Neuronal stem cell (in vitro differentiated cells): ENCODE results near the gene EVI5L.

Experiments
- DNase-seq: peaks from one replicate; pipeline ENCODE4 v3.0.0-alpha.2; 2013; ENCODE audit warnings: low spot score
- H2AFZ ChIP-seq: one replicate; pipeline ENCODE4 v1.6.1; 2013; ENCODE audit warnings: mild to moderate bottlenecking, low read length, inconsistent platforms
- H2AK5ac ChIP-seq: 2 replicates; pipeline ENCODE4 v1.6.1; 2013; ENCODE audit warnings: low read depth, mild to moderate bottlenecking, inconsistent platforms, low read length, moderate library complexity, mixed read lengths
- H2BK120ac ChIP-seq: 2 replicates; pipeline ENCODE4 v1.6.1; 2013; ENCODE audit warnings: low read depth, mild to moderate bottlenecking, inconsistent platforms, low read length, moderate library complexity, mixed read lengths
- H2BK12ac ChIP-seq: one replicate; pipeline ENCODE4 v1.6.1; 2013; ENCODE audit warnings: low read length, inconsistent platforms
- H2BK15ac ChIP-seq: 2 replicates; pipeline ENCODE4 v1.6.1; 2013; ENCODE audit warnings: mild to moderate bottlenecking, low read length, inconsistent platforms, mixed read lengths
- H2BK5ac ChIP-seq: one replicate; pipeline ENCODE4 v1.6.1; 2013; ENCODE audit warnings: inconsistent platforms, mild to moderate bottlenecking, low read length, moderate library complexity
- H3K14ac ChIP-seq: one replicate; pipeline ENCODE4 v1.6.1; 2013; ENCODE audit warnings: low read length, inconsistent platforms
- H3K18ac ChIP-seq: 2 replicates; pipeline ENCODE4 v1.6.1; 2013; ENCODE audit warnings: low read length, inconsistent platforms
- H3K23ac ChIP-seq: 2 replicates; pipeline ENCODE4 v1.6.1; 2013; ENCODE audit warnings: low read depth, mild to moderate bottlenecking, mixed read lengths, low read length, inconsistent platforms; ENCODE audit not compliant: poor library complexity
- H3K27ac ChIP-seq: replicated peaks from 3 replicates; pipeline ENCODE4 v1.5.1; 2013; ENCODE audit warnings: low read length, inconsistent platforms
- H3K27me3 ChIP-seq, 3 experiments: 2 replicates each; pipeline ENCODE4 v1.6.1; 2013; ENCODE audit warnings: low read length in 3 of 3, mild to moderate bottlenecking in 2 of 3, inconsistent platforms in 1 of 3, low read depth in 1 of 3, mixed read lengths in 1 of 3, moderate library complexity in 1 of 3; ENCODE audit not compliant: control insufficient read depth in 3 of 3, insufficient read depth in 3 of 3
- H3K36me3 ChIP-seq, 2 donors: replicated peaks in 1 of 2; 2 replicates each; pipeline ENCODE4 v1.6.1; 2013; ENCODE audit warnings: low read length in 2 of 2; ENCODE audit not compliant: control insufficient read depth in 2 of 2, insufficient read depth in 2 of 2
- H3K4ac ChIP-seq: 2 replicates; pipeline ENCODE4 v1.6.1; 2013; ENCODE audit warnings: inconsistent platforms, mild to moderate bottlenecking, low read length, moderate library complexity
- H3K4me1 ChIP-seq, 2 donors: 1 replicate in 1 of 2; 2 replicates in 1 of 2; pipeline ENCODE4 v1.6.1; 2013; ENCODE audit warnings: low read length in 2 of 2, low read depth in 1 of 2; ENCODE audit not compliant: control insufficient read depth in 2 of 2, insufficient read depth in 1 of 2
- H3K4me2 ChIP-seq: one replicate; pipeline ENCODE4 v1.6.1; 2013; ENCODE audit warnings: mild to moderate bottlenecking, low read length, inconsistent platforms; ENCODE audit not compliant: insufficient read depth, poor library complexity, severe bottlenecking
- H3K4me3 ChIP-seq, 2 donors: 2 replicates each; pipeline ENCODE4 v1.5.1; 2013; ENCODE audit warnings: low read length in 2 of 2, mild to moderate bottlenecking in 2 of 2, inconsistent platforms in 1 of 2, moderate library complexity in 1 of 2
- H3K79me1 ChIP-seq: one replicate; pipeline ENCODE4 v1.6.1; 2013; ENCODE audit warnings: low read depth, mild to moderate bottlenecking, inconsistent platforms, low read length, moderate library complexity
- H3K9ac ChIP-seq: one replicate; pipeline ENCODE4 v1.6.1; 2013; ENCODE audit warnings: mild to moderate bottlenecking, low read depth, low read length, inconsistent platforms; ENCODE audit not compliant: poor library complexity
- H3K9me3 ChIP-seq, 2 donors: replicated peaks in 1 of 2; 2 replicates each; pipeline versions ENCODE3 to v1.6.1; 2013; ENCODE audit warnings: low read length in 2 of 2, mild to moderate bottlenecking in 2 of 2, inconsistent platforms in 1 of 2, low read depth in 1 of 2, mixed read lengths in 1 of 2, moderate library complexity in 1 of 2; ENCODE audit not compliant: control insufficient read depth in 2 of 2, insufficient read depth in 1 of 2
- H4K8ac ChIP-seq: one replicate; pipeline ENCODE4 v1.6.1; 2013; ENCODE audit warnings: low read depth, mild to moderate bottlenecking, inconsistent platforms, low read length, moderate library complexity
- H4K91ac ChIP-seq: one replicate; pipeline ENCODE4 v1.6.1; 2013; ENCODE audit warnings: low read length, low read depth, mild to moderate bottlenecking, inconsistent platforms; ENCODE audit not compliant: poor library complexity
- WGBS, 2 donors: extraction: QIAGEN DNeasy Blood & Tissue Kit; methylation state at CpG; one replicate each; pipeline ENCODE4 v1.1.7; 2013; ENCODE audit warnings: missing lambda C conversion rate in 2 of 2, mixed read lengths in 1 of 2; ENCODE audit not compliant: insufficient read length in 2 of 2, insufficient replicate concordance in 1 of 2; ENCODE audit errors: extremely low coverage in 2 of 2; 5-methylcytosine and 5-hydroxymethylcytosine counted together

Gene EVI5L

GRCh38 chr19:7877249-7877836, 47.3 kb downstream of the EVI5L start:
- H3K27ac ChIP-seq = no peak overlapping the region
- H3K4me3 ChIP-seq = no peak overlapping the region
- H2AFZ ChIP-seq = no peak overlapping the region
- peaks cover 3% of the 10 kb centered on the region for H3K79me1 ChIP-seq
- H3K4me2 ChIP-seq = no peak overlapping the region
- H3K14ac ChIP-seq = no peak overlapping the region
- H2BK15ac ChIP-seq = no peak overlapping the region
- no peak overlapping the region for H2BK12ac ChIP-seq
- peaks cover 10 to 16% of the 10 kb centered on the region in 2 donors for H3K4me1 ChIP-seq
- H3K4ac ChIP-seq = no peak overlapping the region
- no peak overlapping the region for H2BK120ac ChIP-seq
- H3K18ac ChIP-seq = no peak overlapping the region
- WGBS, 2 donors = no CpG with 5 or more reads among the region's 6 CpGs
- H3K27me3 ChIP-seq = no peaks in the 10 kb centered on the region
- no peak overlapping the region for H3K9ac ChIP-seq
- no peak overlapping the region for H4K8ac ChIP-seq
- H2AK5ac ChIP-seq = no peak overlapping the region
- no peaks in the 10 kb centered on the region for H3K9me3 ChIP-seq
- H3K23ac ChIP-seq = no peak overlapping the region
- DNase-seq = no peak
- H3K36me3 ChIP-seq = peaks cover 0 to 6% of the 10 kb centered on the region in 2 donors
- no peak overlapping the region for H2BK5ac ChIP-seq
- H4K91ac ChIP-seq = no peak overlapping the region

GRCh38 chr19:7879111-7879807, 49.2 kb downstream of the EVI5L start:
- Histone ChIP-seq H4K91ac (no peak overlapping the region), H2BK120ac (no peak overlapping the region), H3K4me2 (no peak overlapping the region), H3K4me3 (no peak overlapping the region), H3K18ac (no peak overlapping the region), H3K23ac (no peak overlapping the region), H3K27me3 (no peaks in the 10 kb centered on the region), H3K9me3 (no peaks in the 10 kb centered on the region), H3K9ac (no peak overlapping the region), H3K36me3 (no peaks in the 10 kb centered on the region), H3K4ac (no peak overlapping the region), H3K79me1 (no peaks in the 10 kb centered on the region), H4K8ac (no peak overlapping the region), H2BK15ac (peak overlapping the region; percentile 67), H2BK12ac (no peak overlapping the region), H2BK5ac (no peak overlapping the region), H2AK5ac (no peak overlapping the region), H2AFZ (peak overlapping the region; percentile 80), H3K27ac (no peak overlapping the region), H3K4me1 (peaks cover 2 to 4% of the 10 kb centered on the region in 2 donors), H3K14ac (no peak overlapping the region)
- WGBS, 2 donors = no CpG with 5 or more reads among the region's 18 CpGs
- DNase-seq = no peak

GRCh38 chr19:7879836-7880235, 49.8 kb downstream of the EVI5L start:
- H3K9ac ChIP-seq = no peak overlapping the region
- H2AFZ ChIP-seq = peak overlapping the region; percentile 80
- H3K27ac ChIP-seq = no peak overlapping the region
- no peaks in the 10 kb centered on the region for H3K27me3 ChIP-seq
- H2BK120ac ChIP-seq = no peak overlapping the region
- no CpG with 5 or more reads among the region's 19 CpGs for WGBS, 2 donors
- H3K4me2 ChIP-seq = no peak overlapping the region
- H2BK15ac ChIP-seq = no peak overlapping the region
- no peaks in the 10 kb centered on the region for H3K9me3 ChIP-seq
- peaks cover 1 to 2% of the 10 kb centered on the region in 2 donors for H3K4me1 ChIP-seq
- no peaks in the 10 kb centered on the region for H3K36me3 ChIP-seq
- no peak for DNase-seq
- H3K4ac ChIP-seq = no peak overlapping the region
- no peak overlapping the region for H3K23ac ChIP-seq
- no peak overlapping the region for H2BK5ac ChIP-seq
- H4K91ac ChIP-seq = no peak overlapping the region
- no peaks in the 10 kb centered on the region for H3K79me1 ChIP-seq
- no peak overlapping the region for H4K8ac ChIP-seq
- H3K14ac ChIP-seq = no peak overlapping the region
- H3K4me3 ChIP-seq = no peak overlapping the region
- no peak overlapping the region for H3K18ac ChIP-seq
- H2AK5ac ChIP-seq = no peak overlapping the region
- no peak overlapping the region for H2BK12ac ChIP-seq

GRCh38 chr19:7881910-7882309, 51.9 kb downstream of the EVI5L start:
- H2BK15ac ChIP-seq = no peak overlapping the region
- no peak overlapping the region for H4K91ac ChIP-seq
- no peak overlapping the region for H3K4ac ChIP-seq
- H2BK5ac ChIP-seq = no peak overlapping the region
- DNase-seq = no peak
- no peaks in the 10 kb centered on the region for H3K36me3 ChIP-seq
- no peak overlapping the region for H3K4me2 ChIP-seq
- H3K9me3 ChIP-seq = no peaks in the 10 kb centered on the region
- WGBS, 2 donors = no CpG with 5 or more reads among the region's 3 CpGs
- H2AK5ac ChIP-seq = no peak overlapping the region
- H3K9ac ChIP-seq = no peak overlapping the region
- no peak overlapping the region for H3K14ac ChIP-seq
- H3K27me3 ChIP-seq = peaks cover 0 to 10% (median 0%) of the 10 kb centered on the region in 3 experiments
- H3K4me3 ChIP-seq = no peak overlapping the region
- H2BK12ac ChIP-seq = no peak overlapping the region
- no peak overlapping the region for H2BK120ac ChIP-seq
- H4K8ac ChIP-seq = no peak overlapping the region
- H3K4me1 ChIP-seq = no peaks in the 10 kb centered on the region
- H3K18ac ChIP-seq = no peak overlapping the region
- no peaks in the 10 kb centered on the region for H3K79me1 ChIP-seq
- no peak overlapping the region for H3K27ac ChIP-seq
- H2AFZ ChIP-seq = no peak overlapping the region
- no peak overlapping the region for H3K23ac ChIP-seq
